ENCODE results near the gene KLHL21. TPM values are rescaled to one million over a fixed set of nuclear protein-coding genes. Genes with fewer than 3 reads are reported as not detected.

Gene KLHL21
- total RNA-seq, 1 donor from 2014 or later, result 21.3 TPM

- TF ChIP-seq CTCF (IDR thresholded peaks at IDR 0.05; ENCODE audit: unreplicated experiment), result peak; percentile 59
- Mint-ChIP-seq H3K27me3 (no peaks in the 10 kb centered on the region), H3K27ac (no peak overlapping the region), H3K36me3 (ENCODE audit: insufficient read depth) (peaks cover 16% of the 10 kb centered on the region), H3K9me3 (ENCODE audit: low read depth) (no peaks in the 10 kb centered on the region), H3K4me3 (ENCODE audit: low read depth) (no peak overlapping the region), H3K4me1 (ENCODE audit: low read depth) (no peaks in the 10 kb centered on the region)
- DNase-seq (ENCODE audit: low spot score, unreplicated experiment), result peak; percentile 24
Observed at GRCh38 chr1:6634371-6635052, 31.8 kb upstream of the KLHL21 start.

GRCh38 chr1:6632588-6633514 lies 30.2 kb upstream of the KLHL21 start:
- peaks cover 17% of the 10 kb centered on the region for H3K36me3 Mint-ChIP-seq (ENCODE audit: insufficient read depth)
- H3K4me3 Mint-ChIP-seq (ENCODE audit: low read depth), result no peak overlapping the region
- H3K9me3 Mint-ChIP-seq (ENCODE audit: low read depth), result no peaks in the 10 kb centered on the region
- TF ChIP-seq CTCF (IDR thresholded peaks at IDR 0.05; ENCODE audit: unreplicated experiment), result no peak
- H3K4me1 Mint-ChIP-seq (ENCODE audit: low read depth), result no peaks in the 10 kb centered on the region
- no peak overlapping the region for H3K27ac Mint-ChIP-seq
- no peak for DNase-seq (ENCODE audit: low spot score, unreplicated experiment)
- H3K27me3 Mint-ChIP-seq, result no peaks in the 10 kb centered on the region

GRCh38 chr1:6631058-6631457 lies 28.4 kb upstream of the KLHL21 start:
- Mint-ChIP-seq H3K27me3 (no peaks in the 10 kb centered on the region), H3K9me3 (ENCODE audit: low read depth) (no peaks in the 10 kb centered on the region)
- DNase-seq (ENCODE audit: low spot score, unreplicated experiment), result no peak

GRCh38 chr1:6630027-6630426 lies 27.4 kb upstream of the KLHL21 start:
- peaks cover 13% of the 10 kb centered on the region for H3K36me3 Mint-ChIP-seq (ENCODE audit: insufficient read depth)
- peaks cover 8% of the 10 kb centered on the region for H3K4me1 Mint-ChIP-seq (ENCODE audit: low read depth)
- H3K9me3 Mint-ChIP-seq (ENCODE audit: low read depth), result no peaks in the 10 kb centered on the region
- no peak for DNase-seq (ENCODE audit: low spot score, unreplicated experiment)
- no peak for TF ChIP-seq CTCF (IDR thresholded peaks at IDR 0.05; ENCODE audit: unreplicated experiment)
- no peak overlapping the region for H3K4me3 Mint-ChIP-seq (ENCODE audit: low read depth)
- peak overlapping the region; percentile 69 for H3K27ac Mint-ChIP-seq
- H3K27me3 Mint-ChIP-seq, result no peaks in the 10 kb centered on the region

More at GRCh38 chr1:6631058-6631457, 28.4 kb upstream of the KLHL21 start:
- H3K4me3 Mint-ChIP-seq (ENCODE audit: low read depth), result no peak overlapping the region
- H3K36me3 Mint-ChIP-seq (ENCODE audit: insufficient read depth), result peaks cover 16% of the 10 kb centered on the region
- peaks cover 5% of the 10 kb centered on the region for H3K4me1 Mint-ChIP-seq (ENCODE audit: low read depth)
- H3K27ac Mint-ChIP-seq, result no peak overlapping the region
- no peak for TF ChIP-seq CTCF (IDR thresholded peaks at IDR 0.05; ENCODE audit: unreplicated experiment)

GRCh38 chr1:6628971-6629479 lies 26.4 kb upstream of the KLHL21 start:
- no peak for DNase-seq (ENCODE audit: low spot score, unreplicated experiment)
- H3K36me3 Mint-ChIP-seq (ENCODE audit: insufficient read depth), result peaks cover 13% of the 10 kb centered on the region
- no peaks in the 10 kb centered on the region for H3K27me3 Mint-ChIP-seq
- no peak for TF ChIP-seq CTCF (IDR thresholded peaks at IDR 0.05; ENCODE audit: unreplicated experiment)
- peaks cover 12% of the 10 kb centered on the region for H3K4me1 Mint-ChIP-seq (ENCODE audit: low read depth)
- H3K27ac Mint-ChIP-seq, result peak overlapping the region; percentile 62
- H3K4me3 Mint-ChIP-seq (ENCODE audit: low read depth), result no peak overlapping the region
- no peaks in the 10 kb centered on the region for H3K9me3 Mint-ChIP-seq (ENCODE audit: low read depth)
